Measurements from ENCODE around the gene PMPCB. TPM values are rescaled to one million over a fixed set of nuclear protein-coding genes. Genes with fewer than 3 reads are reported as not detected.

The PMPCB gene
- total RNA-seq, 1 experiment from 2014 or later: 74.4 TPM

GRCh38 chr7:103338864-103339263, 41.6 kb downstream of the PMPCB start:
- no peaks in the 10 kb centered on the region for H3K9me3 Mint-ChIP-seq
- H3K4me3 Mint-ChIP-seq: no peak overlapping the region
- DNase-seq (ENCODE audit: low spot score) (no peak), ATAC-seq (no peak)
- H3K4me1 Mint-ChIP-seq: peaks cover 5% of the 10 kb centered on the region; the same call in 1 of the 2 replicates
- peaks cover 54% of the 10 kb centered on the region for H3K36me3 Mint-ChIP-seq
- ChIA-PET CTCF (no interaction called here), POLR2A (no interaction called here)
- H3K27me3 Mint-ChIP-seq (ENCODE audit: low read depth): no peaks in the 10 kb centered on the region
- H3K27ac Mint-ChIP-seq: no peak overlapping the region
- TF ChIP-seq JUN (CRISPR knock-in tag; IDR thresholded peaks at IDR 0.05) (no peak), FOXP4 (CRISPR knock-in tag; IDR thresholded peaks at IDR 0.05) (no peak), PRDM15 (CRISPR knock-in tag; IDR thresholded peaks at IDR 0.05) (no peak), NFYB (CRISPR knock-in tag; conservative IDR thresholded peaks at IDR 0.05; ENCODE audit: low read depth) (no peak), RELA (CRISPR knock-in tag; IDR thresholded peaks at IDR 0.05; ENCODE audit: borderline replicate concordance) (no peak), ATF6 (CRISPR knock-in tag; IDR thresholded peaks at IDR 0.05) (no peak), CBFB (CRISPR knock-in tag; IDR thresholded peaks at IDR 0.05; ENCODE audit: low read depth) (no peak), ERG (CRISPR knock-in tag; IDR thresholded peaks at IDR 0.05) (no peak), GABPB1 (CRISPR knock-in tag; IDR thresholded peaks at IDR 0.05) (no peak), E2F1 (CRISPR knock-in tag; IDR thresholded peaks at IDR 0.05) (no peak), ZNF138 (CRISPR knock-in tag; conservative IDR thresholded peaks at IDR 0.05) (no peak), NFE2L1 (CRISPR knock-in tag; IDR thresholded peaks at IDR 0.05) (no peak), E2F5 (CRISPR knock-in tag; IDR thresholded peaks at IDR 0.05) (no peak), ETV6 (CRISPR knock-in tag; IDR thresholded peaks at IDR 0.05) (no peak), SP1 (CRISPR knock-in tag; conservative IDR thresholded peaks at IDR 0.05) (no peak), ZNF512 (CRISPR knock-in tag; IDR thresholded peaks at IDR 0.05; ENCODE audit: borderline replicate concordance) (no peak), HMGXB4 (CRISPR knock-in tag; IDR thresholded peaks at IDR 0.05) (no peak), FOXP1 (CRISPR knock-in tag; IDR thresholded peaks at IDR 0.05; ENCODE audit: borderline replicate concordance) (no peak), CTCF (IDR thresholded peaks at IDR 0.05) (no peak)
